Neural cell (in vitro differentiated cells): Measurements from ENCODE around the gene DLG2. TPM values are rescaled to one million over a fixed set of nuclear protein-coding genes. Genes with fewer than 3 reads are reported as not detected.

Experiments
- H2AFZ ChIP-seq: fragments of 200-600, 300-800 bp; sonication (generic), shearing (Covaris generic); 2 replicates; pipeline ENCODE4 v1.6.0; 2014; ENCODE audit warnings: low read depth, mild to moderate bottlenecking, antibody characterized with exemption, low read length, moderate library complexity
- H3F3A ChIP-seq: fragments of 200-600 bp; shearing (Covaris generic); 2 replicates; pipeline ENCODE4 v1.6.1; 2016; ENCODE audit warnings: mild to moderate bottlenecking, moderate library complexity, mixed read lengths, antibody characterized with exemption, low read length; ENCODE audit not compliant: insufficient read depth, poor library complexity, severe bottlenecking
- H3K27ac ChIP-seq: fragments of 200-600, 300-800 bp; sonication (generic), shearing (Covaris generic); 2 replicates; pipeline ENCODE4 v1.5.1; 2014; ENCODE audit warnings: mild to moderate bottlenecking, low read length, moderate library complexity
- H3K27me3 ChIP-seq: fragments of 300-800, 200-600 bp; sonication (generic), shearing (Covaris generic); 2 replicates; pipeline ENCODE4 v1.6.0; 2014; ENCODE audit warnings: mild to moderate bottlenecking, low read depth, low read length, moderate library complexity; ENCODE audit not compliant: insufficient read depth
- H3K36me3 ChIP-seq: fragments of 300-800, 200-600 bp; sonication (generic), shearing (Covaris generic); 2 replicates; pipeline ENCODE4 v1.5.1; 2014; ENCODE audit warnings: mild to moderate bottlenecking, antibody characterized with exemption, low read length, moderate library complexity; ENCODE audit not compliant: insufficient read depth
- H3K4me2 ChIP-seq: fragments of 300-800, 200-600 bp; sonication (generic), shearing (Covaris generic); 2 replicates; pipeline ENCODE4 v1.6.0; 2014; ENCODE audit warnings: mild to moderate bottlenecking, low read length
- H3K4me3 ChIP-seq: fragments of 300-800, 200-600 bp; sonication (generic), shearing (Covaris generic); 2 replicates; pipeline ENCODE4 v1.5.1; 2014; ENCODE audit warnings: mild to moderate bottlenecking, low read length, moderate library complexity
- H3K79me2 ChIP-seq: fragments of 200-600 bp; shearing (Covaris generic); replicated peaks from 2 replicates; pipeline ENCODE4 v1.6.0; 2014; ENCODE audit warnings: mild to moderate bottlenecking, low read length, moderate library complexity; ENCODE audit not compliant: insufficient read depth
- H3K9ac ChIP-seq: fragments of 300-800, 200-600 bp; sonication (generic), shearing (Covaris generic); 2 replicates; pipeline ENCODE4 v1.6.1; 2016; ENCODE audit warnings: mild to moderate bottlenecking, low read length, mixed read lengths
- H3K9me2 ChIP-seq: fragments of 200-600 bp; shearing (Covaris generic); 2 replicates; pipeline ENCODE4 v1.6.1; 2016; ENCODE audit warnings: mild to moderate bottlenecking, low read length, mixed read lengths; ENCODE audit not compliant: insufficient read depth
- H3K9me3 ChIP-seq: fragments of 200-600, 300-800 bp; sonication (generic), shearing (Covaris generic); 2 replicates; pipeline ENCODE4 v1.6.1; 2016; ENCODE audit warnings: mild to moderate bottlenecking, mixed run types, low read length, moderate library complexity, mixed read lengths
- H4K20me1 ChIP-seq: fragments of 200-600 bp; shearing (Covaris generic); 2 replicates; pipeline ENCODE4 v1.6.1; 2016; ENCODE audit warnings: mild to moderate bottlenecking, mixed run types; ENCODE audit not compliant: insufficient read depth
- CTCF ChIP-seq: fragments of 450-650 bp; IDR thresholded peaks from 2 replicates; pipeline ENCODE4 v1.5.1; 2014; ENCODE audit warnings: antibody characterized with exemption, mild to moderate bottlenecking, moderate library complexity; ENCODE audit not compliant: poor library complexity, severe bottlenecking
- EP300 ChIP-seq: fragments of 450-650 bp; conservative IDR thresholded peaks from 2 replicates; pipeline ENCODE4 v1.6.1; 2014; ENCODE audit warnings: antibody characterized with exemption, mild to moderate bottlenecking, moderate library complexity; ENCODE audit not compliant: poor library complexity, severe bottlenecking
- EZH2 ChIP-seq: fragments of 200-600, 300-800 bp; shearing (Covaris generic), sonication (generic); IDR thresholded peaks from 2 replicates; pipeline ENCODE4 v1.6.1; 2014; ENCODE audit warnings: antibody characterized with exemption, low read length, borderline replicate concordance, mild to moderate bottlenecking; ENCODE audit not compliant: insufficient read depth, poor library complexity, severe bottlenecking
- MXI1 ChIP-seq: fragments of 450-650 bp; conservative IDR thresholded peaks from 2 replicates; pipeline ENCODE4 v1.6.1; 2014; ENCODE audit warnings: antibody characterized with exemption, mild to moderate bottlenecking; ENCODE audit not compliant: poor library complexity, severe bottlenecking
- POLR2AphosphoS5 ChIP-seq: IDR thresholded peaks from 2 replicates; pipeline ENCODE4 v1.6.1; 2012
- RAD21 ChIP-seq: fragments of 450-650 bp; conservative IDR thresholded peaks from 2 replicates; pipeline ENCODE4 v1.6.1; 2014; ENCODE audit warnings: antibody characterized with exemption, mild to moderate bottlenecking, moderate library complexity
- REST ChIP-seq: IDR thresholded peaks from 2 replicates; pipeline ENCODE4 v1.6.1; 2012; ENCODE audit warnings: borderline replicate concordance
- SMC3 ChIP-seq: fragments of 450-650 bp; conservative IDR thresholded peaks from 2 replicates; pipeline ENCODE4 v1.6.1; 2014; ENCODE audit warnings: antibody characterized with exemption, mild to moderate bottlenecking, moderate library complexity; ENCODE audit not compliant: poor library complexity
- TAF1 ChIP-seq: IDR thresholded peaks from 2 replicates; pipeline ENCODE4 v1.6.1; 2012; ENCODE audit warnings: low read depth
- polyA plus RNA-seq: library from polyadenylated mRNA; depleted of rRNA; stranded (reverse); fragments of >200 nt; gene quantifications from 2 replicates; pipeline ENCODE4 v1.2.3, GENCODE V29; 2014

Gene DLG2
- polyA plus RNA-seq, 1 donor from 2014 or later = 179 TPM

- no peak overlapping the region for H2AFZ ChIP-seq
Observed at GRCh38 chr11:83572581-83573496, 2054.3 kb downstream of the DLG2 start.

More at GRCh38 chr11:83572581-83573496, 2054.3 kb downstream of the DLG2 start:
- Histone ChIP-seq H3K27me3 (no peaks in the 10 kb centered on the region), H3K27ac (no peak overlapping the region), H3K79me2 (peaks cover 29% of the 10 kb centered on the region), H3F3A (no peaks in the 10 kb centered on the region), H3K4me3 (no peak overlapping the region), H3K9me2 (no peaks in the 10 kb centered on the region), H4K20me1 (no peaks in the 10 kb centered on the region), H3K9me3 (no peaks in the 10 kb centered on the region), H3K9ac (no peak overlapping the region), H3K4me2 (no peak overlapping the region), H3K36me3 (no peaks in the 10 kb centered on the region)
- TF ChIP-seq RAD21 (no peak), REST (no peak), EP300 (no peak), MXI1 (no peak), SMC3 (no peak), CTCF (no peak), POLR2AphosphoS5 (no peak), TAF1 (no peak), EZH2 (no peak)
